Hepatocyte (in vitro differentiated cells): Measurements from ENCODE around the gene PNPLA5. TPM values are rescaled to one million over a fixed set of nuclear protein-coding genes. Genes with fewer than 3 reads are reported as not detected.

Experiments
- DNase-seq: peaks from one replicate; pipeline ENCODE4 v3.0.0-alpha.2; 2016; ENCODE audit warnings: low spot score
- H2AFZ ChIP-seq: fragments of 200-600 bp; sonication (generic); 2 replicates; pipeline ENCODE4 v1.6.0; 2016; ENCODE audit warnings: antibody characterized with exemption, mild to moderate bottlenecking
- H3K27ac ChIP-seq: fragments of 200-600 bp; sonication (generic); 2 replicates; pipeline ENCODE4 v1.5.1; 2016; ENCODE audit warnings: mild to moderate bottlenecking
- H3K27me3 ChIP-seq: fragments of 200-600 bp; sonication (generic); 2 replicates; pipeline ENCODE4 v1.6.1; 2016
- H3K36me3 ChIP-seq: fragments of 200-600 bp; sonication (generic); replicated peaks from 2 replicates; pipeline ENCODE4 v1.5.1; 2016; ENCODE audit warnings: low read depth; ENCODE audit not compliant: insufficient read depth
- H3K4me1 ChIP-seq: fragments of 200-600 bp; sonication (generic); 2 replicates; pipeline ENCODE4 v1.5.1; 2016; ENCODE audit warnings: mild to moderate bottlenecking, moderate library complexity; ENCODE audit not compliant: insufficient read depth
- H3K4me2 ChIP-seq: fragments of 200-600 bp; sonication (generic); 2 replicates; pipeline ENCODE4 v1.6.0; 2016
- H3K4me3 ChIP-seq: fragments of 200-600 bp; sonication (generic); 2 replicates; pipeline ENCODE4 v1.5.1; 2016; ENCODE audit warnings: mild to moderate bottlenecking
- H3K79me2 ChIP-seq: fragments of 200-600 bp; sonication (generic); 2 replicates; pipeline ENCODE4 v1.6.0; 2017; ENCODE audit warnings: mild to moderate bottlenecking
- H3K9me2 ChIP-seq: fragments of 200-600 bp; sonication (generic); replicated peaks from 2 replicates; pipeline ENCODE4 v1.6.0; 2017; ENCODE audit warnings: mild to moderate bottlenecking; ENCODE audit not compliant: insufficient read depth
- H3K9me3 ChIP-seq: fragments of 200-600 bp; sonication (generic); 2 replicates; pipeline ENCODE4 v1.5.1; 2016; ENCODE audit warnings: low read depth, mild to moderate bottlenecking
- H4K20me1 ChIP-seq: fragments of 200-600 bp; sonication (generic); 2 replicates; pipeline ENCODE4 v1.6.0; 2016; ENCODE audit warnings: mild to moderate bottlenecking; ENCODE audit not compliant: insufficient read depth, poor library complexity, severe bottlenecking
- CTCF ChIP-seq: fragments of 200-600 bp; sonication (generic); IDR thresholded peaks from 2 replicates; pipeline ENCODE4 v1.5.1; 2016; ENCODE audit warnings: antibody characterized with exemption, mild to moderate bottlenecking; ENCODE audit not compliant: poor library complexity
- EZH2 ChIP-seq: fragments of 200-600 bp; sonication (generic); IDR thresholded peaks from 2 replicates; pipeline ENCODE4 v1.6.1; 2016; ENCODE audit warnings: antibody characterized with exemption, mild to moderate bottlenecking, borderline replicate concordance
- EZH2phosphoT487 ChIP-seq: fragments of 200-600 bp; sonication (generic); IDR thresholded peaks from one replicate; pipeline ENCODE4 v1.6.1; 2018; ENCODE audit warnings: antibody characterized with exemption, mild to moderate bottlenecking, low read depth, moderate library complexity; ENCODE audit not compliant: unreplicated experiment, severe bottlenecking
- WGBS: methylation state at CpG from one replicate; pipeline ENCODE4 v1.1.6; 2016; ENCODE audit warnings: low lambda C conversion rate; ENCODE audit errors: missing lambda C conversion rate; 5-methylcytosine and 5-hydroxymethylcytosine counted together
- polyA plus RNA-seq: library from polyadenylated mRNA; unstranded; fragments of >200 nt; fragmentation: Nextera tagmentation; extraction: Ambion mirVana; gene quantifications from 2 replicates; pipeline ENCODE4 v1.2.1, GENCODE V29; 2016
- total RNA-seq: library from RNA; depleted of rRNA; stranded (reverse); fragments of >200 nt; gene quantifications from 2 replicates; pipeline ENCODE4 v1.2.3, GENCODE V29; 2014

The PNPLA5 gene
- total and polyA plus RNA-seq, 2 experiments from 2014 or later, result 0.11 to 0.57 TPM

- no peaks in the 10 kb centered on the region for H3K9me3 ChIP-seq
- H3K36me3 ChIP-seq, result no peaks in the 10 kb centered on the region
- no peak overlapping the region for H3K4me2 ChIP-seq
- no peaks in the 10 kb centered on the region for H3K9me2 ChIP-seq
- no peak overlapping the region for H2AFZ ChIP-seq
- H3K4me1 ChIP-seq, result peaks cover 5% of the 10 kb centered on the region
- no peaks in the 10 kb centered on the region for H4K20me1 ChIP-seq
- H3K27ac ChIP-seq, result no peak overlapping the region
- H3K4me3 ChIP-seq, result no peak overlapping the region
- H3K27me3 ChIP-seq, result peaks cover 26% of the 10 kb centered on the region
- 57% methylated on average over 11 of the region's 11 CpGs for WGBS
- no peak for DNase-seq
- TF ChIP-seq EZH2, result no peak
- no peak for TF ChIP-seq EZH2phosphoT487
- no peak for TF ChIP-seq CTCF
- H3K79me2 ChIP-seq, result no peaks in the 10 kb centered on the region
Observed at GRCh38 chr22:43895986-43896645, 4.3 kb upstream of the PNPLA5 start.

GRCh38 chr22:43894122-43894521 is 2.3 kb upstream of the PNPLA5 start:
- no peak for DNase-seq
- Histone ChIP-seq H3K9me3 (no peaks in the 10 kb centered on the region), H4K20me1 (no peaks in the 10 kb centered on the region), H3K27ac (no peak overlapping the region), H3K36me3 (no peaks in the 10 kb centered on the region), H2AFZ (no peak overlapping the region), H3K4me2 (no peak overlapping the region), H3K4me3 (no peak overlapping the region), H3K27me3 (peaks cover 44% of the 10 kb centered on the region), H3K79me2 (no peaks in the 10 kb centered on the region), H3K4me1 (peaks cover 5% of the 10 kb centered on the region), H3K9me2 (no peaks in the 10 kb centered on the region)
- 88% methylated on average over 5 of the region's 5 CpGs for WGBS
- TF ChIP-seq EZH2 (no peak), EZH2phosphoT487 (no peak), CTCF (no peak)

- TF ChIP-seq CTCF, result no peak
- Histone ChIP-seq H2AFZ (no peak overlapping the region), H3K27ac (no peak overlapping the region), H4K20me1 (no peaks in the 10 kb centered on the region), H3K27me3 (peaks cover 44% of the 10 kb centered on the region), H3K36me3 (no peaks in the 10 kb centered on the region), H3K4me3 (no peak overlapping the region), H3K4me1 (peaks cover 5% of the 10 kb centered on the region), H3K9me2 (no peaks in the 10 kb centered on the region), H3K79me2 (no peaks in the 10 kb centered on the region), H3K9me3 (no peaks in the 10 kb centered on the region), H3K4me2 (no peak overlapping the region)
- 65% methylated on average over 5 of the region's 5 CpGs for WGBS
- DNase-seq, result no peak
Observed at GRCh38 chr22:43893266-43893665, 1.5 kb upstream of the PNPLA5 start.
